SHP77 (cell line): ENCODE measurements around the gene TARS2.

Experiments
- DNase-seq, 2 experiments: peaks; one replicate each; lab custom pipeline; 2025; lab: John Stamatoyannopoulos, UW

The TARS2 gene

GRCh38 chr1:150486966-150487762 lies at the start of gene TARS2:
TSS of gene TARS2 (plus strand) at chr1:150487419. CDS start at chr1:150487451, 32 bp downstream.
- DNase-seq = peak; percentile 99 to 100

- DNase-seq = no peak
Observed at GRCh38 chr1:150441121-150441520, 46.1 kb upstream of the TARS2 start.

GRCh38 chr1:150444232-150444631 lies 43.0 kb upstream of the TARS2 start:
- no peak for DNase-seq

- no peak for DNase-seq
Observed at GRCh38 chr1:150456146-150456647, 31.0 kb upstream of the TARS2 start.

GRCh38 chr1:150464422-150464826 lies 22.8 kb upstream of the TARS2 start:
- DNase-seq = peak; percentile 74 to 88

- no peak for DNase-seq
Observed at GRCh38 chr1:150466964-150467363, 20.3 kb upstream of the TARS2 start.

GRCh38 chr1:150469291-150469690 lies 17.9 kb upstream of the TARS2 start:
- no peak for DNase-seq

GRCh38 chr1:150472601-150473200 lies 14.5 kb upstream of the TARS2 start:
- no peak for DNase-seq

GRCh38 chr1:150473659-150474058 lies 13.6 kb upstream of the TARS2 start:
- DNase-seq = no peak

GRCh38 chr1:150474869-150475268 lies 12.3 kb upstream of the TARS2 start:
- no peak for DNase-seq

- no peak for DNase-seq
Observed at GRCh38 chr1:150476754-150477153, 10.5 kb upstream of the TARS2 start.

GRCh38 chr1:150477320-150477719 lies 9.9 kb upstream of the TARS2 start:
- no peak for DNase-seq

GRCh38 chr1:150477733-150478132 lies 9.5 kb upstream of the TARS2 start:
- DNase-seq = no peak

GRCh38 chr1:150479370-150479769 lies 7.8 kb upstream of the TARS2 start:
- DNase-seq = no peak

- DNase-seq = no peak
Observed at GRCh38 chr1:150479927-150480352, 7.3 kb upstream of the TARS2 start.

GRCh38 chr1:150484431-150484830 lies 2.8 kb upstream of the TARS2 start:
- no peak for DNase-seq

GRCh38 chr1:150484861-150485260 lies 2.4 kb upstream of the TARS2 start:
- DNase-seq = peak in 1 of 2 experiments; percentile 28

GRCh38 chr1:150487763-150488115 lies 520 bp downstream of the TARS2 start:
- peak in 1 of 2 experiments; percentile 5 for DNase-seq

GRCh38 chr1:150493175-150493574 lies 6.0 kb downstream of the TARS2 start:
- no peak for DNase-seq

- DNase-seq = no peak
Observed at GRCh38 chr1:150498342-150498741, 11.1 kb downstream of the TARS2 start.

GRCh38 chr1:150505431-150505830 lies 18.2 kb downstream of the TARS2 start:
- DNase-seq = no peak

- DNase-seq = peak; percentile 39 to 57
Observed at GRCh38 chr1:150507912-150508864, 21.0 kb downstream of the TARS2 start, which contains the start of gene ECM1. TSS of gene ECM1 (plus strand) at chr1:150508109. CDS start at chr1:150508210, 101 bp downstream.
